HG03108 (cell line): ENCODE data around the gene XPR1.
"Not testable (repeated sequence)": the region's sequence is repeated elsewhere in the genome, so short reads cannot be mapped to it uniquely, and the experiment has no call there.

Experiments
- ATAC-seq: cut with Tn5 transposase; IDR thresholded peaks from one replicate; pipeline ENCODE4 v1.9.1; 2021; ENCODE audit warnings: moderate library complexity; ENCODE audit not compliant: unreplicated experiment

The XPR1 gene

DNA sequence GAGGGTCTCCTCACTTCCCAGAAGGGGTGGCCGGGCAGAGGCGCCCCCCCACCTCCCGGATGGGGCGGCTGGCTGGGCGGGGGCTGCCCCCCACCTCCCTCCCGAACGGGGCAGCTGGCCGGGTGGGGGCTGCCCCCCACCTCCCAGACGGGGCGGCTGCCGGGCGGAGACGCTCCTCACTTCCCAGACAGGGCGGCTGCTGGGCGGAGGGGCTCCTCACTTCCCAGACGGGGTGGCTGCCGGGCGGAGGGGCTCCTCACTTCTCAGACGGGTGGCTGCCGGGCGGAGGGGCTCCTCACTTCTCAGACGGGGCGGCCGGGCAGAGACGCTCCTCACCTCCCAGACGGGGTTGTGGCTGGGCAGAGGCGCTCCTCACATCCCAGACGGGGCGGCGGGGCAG lies 78.9 kb downstream of the XPR1 start:
- ATAC-seq = not testable (repeated sequence)

DNA sequence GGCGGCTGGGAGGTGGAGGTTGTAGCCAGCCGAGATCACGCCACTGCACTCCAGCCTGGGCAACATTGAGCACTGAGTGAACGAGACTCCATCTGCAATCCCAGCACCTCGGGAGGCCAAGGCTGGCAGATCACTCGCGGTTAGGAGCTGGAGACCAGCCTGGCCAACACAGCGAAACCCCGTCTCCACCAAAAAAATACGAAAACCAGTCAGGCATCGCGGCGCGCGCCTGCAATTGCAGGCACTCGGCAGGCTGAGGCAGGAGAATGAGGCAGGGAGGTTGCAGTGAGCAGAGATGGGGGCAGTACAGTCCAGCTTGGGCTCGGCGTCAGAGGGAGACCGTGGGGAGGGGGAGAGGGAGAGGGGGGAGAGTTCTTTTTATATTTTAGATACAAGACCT lies 79.4 kb downstream of the XPR1 start:
- not testable (repeated sequence) for ATAC-seq

DNA sequence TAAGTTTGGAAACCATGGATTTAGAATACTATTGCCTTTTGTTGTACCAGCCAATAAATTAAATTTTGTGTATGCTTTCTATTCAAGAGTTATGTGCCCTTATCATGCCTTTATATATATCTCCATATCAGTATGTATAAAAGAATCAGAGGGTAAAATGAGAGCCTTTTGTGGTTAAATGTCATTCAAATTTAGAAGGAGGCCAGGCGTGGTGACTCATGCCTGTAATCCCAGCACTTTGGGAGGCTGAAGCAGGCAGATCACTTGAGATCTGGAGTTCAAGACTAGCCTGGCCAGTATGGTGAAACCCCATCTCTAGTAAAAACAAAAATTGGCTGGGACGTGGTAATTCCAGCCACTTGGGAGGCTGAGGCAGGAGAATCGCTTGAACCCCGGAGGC lies 88.9 kb downstream of the XPR1 start:
- ATAC-seq = no peak

DNA sequence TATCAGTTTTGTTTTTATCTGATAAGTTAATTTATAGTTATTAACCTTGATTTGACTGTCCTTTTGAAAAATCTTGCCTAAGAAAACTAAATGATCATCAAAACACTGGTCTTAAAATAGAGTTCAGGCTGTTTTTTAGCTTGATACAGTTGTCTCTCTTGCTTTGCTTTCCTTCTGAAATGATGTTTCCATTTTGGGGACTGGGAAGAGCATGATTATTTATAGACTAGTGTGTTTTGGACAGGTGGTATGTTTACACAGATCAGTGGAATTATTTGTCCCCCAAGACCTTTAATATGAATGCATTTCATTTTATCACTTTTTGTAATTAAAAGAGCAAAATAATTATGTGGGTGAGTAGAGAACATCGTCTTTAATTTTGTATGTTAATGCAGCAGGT lies 90.8 kb downstream of the XPR1 start:
- ATAC-seq = no peak

DNA sequence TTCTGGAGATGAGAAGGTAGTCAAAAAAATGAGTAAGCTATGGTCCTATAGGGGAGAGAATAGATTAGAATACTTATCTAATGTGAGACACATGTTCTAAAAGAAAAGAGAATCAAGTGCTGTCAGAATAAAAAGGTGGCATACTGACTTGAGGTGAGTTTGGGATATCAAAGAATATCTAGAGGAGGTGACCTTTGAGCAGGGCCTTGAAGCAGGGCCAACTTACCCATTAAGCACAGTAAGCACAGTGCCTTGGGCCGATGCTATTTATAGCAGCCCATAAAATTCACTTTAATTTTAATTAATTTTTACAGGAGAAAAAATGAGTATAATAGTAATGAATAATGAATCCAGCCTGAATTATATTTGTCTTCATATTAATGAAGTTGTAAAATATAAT lies 92.2 kb downstream of the XPR1 start:
- no peak for ATAC-seq

DNA sequence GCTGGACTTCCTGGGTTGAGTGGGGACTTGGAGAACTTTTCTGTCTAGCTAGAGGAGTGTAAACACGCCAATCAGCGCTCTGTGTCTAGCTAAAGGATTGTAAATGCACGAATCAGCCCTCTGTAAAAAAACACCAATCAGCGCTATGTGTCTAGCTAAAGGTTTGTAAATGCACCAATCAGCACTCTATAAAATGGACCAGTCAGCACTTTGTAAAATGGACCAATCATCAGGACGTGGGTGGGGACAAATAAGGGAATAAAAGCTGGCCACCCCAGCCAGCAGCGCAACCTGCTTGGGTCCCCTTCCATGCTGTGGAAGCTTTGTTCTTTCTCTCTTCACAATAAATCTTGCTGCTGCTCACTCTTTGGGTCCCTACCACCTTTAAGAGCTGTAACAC lies 94.2 kb downstream of the XPR1 start:
- ATAC-seq = not testable (repeated sequence)

DNA sequence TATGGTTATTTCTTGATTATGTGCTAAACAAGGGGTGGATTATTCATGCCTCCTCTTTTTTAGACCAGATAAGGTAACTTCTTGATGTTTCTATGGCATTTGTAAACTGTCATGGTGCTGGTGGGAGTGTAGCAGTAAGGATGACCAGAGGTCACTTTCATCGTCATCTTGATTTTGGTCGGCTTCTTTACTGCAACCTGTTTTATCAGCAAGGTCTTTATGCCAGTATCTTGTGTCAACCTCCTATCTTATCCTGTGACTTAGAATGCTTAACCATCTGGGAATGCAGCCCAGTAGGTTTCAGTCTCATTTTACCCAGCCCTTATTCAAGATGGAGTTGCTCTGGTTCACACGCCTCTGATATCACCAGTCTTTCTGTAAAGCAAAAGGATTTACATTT lies 95.9 kb downstream of the XPR1 start:
- ATAC-seq = not testable (repeated sequence)

DNA sequence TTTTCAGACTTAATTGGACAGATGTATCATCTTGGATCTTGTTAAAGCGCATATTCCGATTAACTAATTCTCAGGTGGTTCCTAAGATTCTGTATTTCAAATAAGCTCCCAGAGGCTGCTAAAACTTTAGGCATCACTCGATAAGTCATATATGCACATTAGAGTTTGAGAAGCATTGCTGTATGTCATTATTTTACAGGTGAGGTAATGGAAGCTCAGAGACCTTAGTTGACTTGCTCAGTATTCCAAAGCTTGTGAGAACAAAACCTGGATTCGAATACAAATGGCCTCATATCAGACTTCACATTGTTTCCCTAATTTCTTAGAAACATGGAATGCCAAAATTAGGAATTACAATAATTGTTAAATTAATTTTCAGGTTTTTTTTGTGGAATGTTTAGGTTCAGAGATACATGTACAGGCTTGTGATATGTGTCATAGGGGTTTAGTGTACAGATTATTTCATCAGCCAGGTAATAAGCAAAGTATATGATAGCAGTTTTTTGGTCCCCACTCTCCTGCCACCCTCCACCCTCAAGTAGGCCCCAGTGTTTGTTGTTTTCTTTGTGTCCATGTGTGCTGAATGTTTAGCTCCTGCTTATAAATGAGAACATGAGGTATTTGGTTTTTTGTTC lies 96.8 kb downstream of the XPR1 start:
- no peak for ATAC-seq

DNA sequence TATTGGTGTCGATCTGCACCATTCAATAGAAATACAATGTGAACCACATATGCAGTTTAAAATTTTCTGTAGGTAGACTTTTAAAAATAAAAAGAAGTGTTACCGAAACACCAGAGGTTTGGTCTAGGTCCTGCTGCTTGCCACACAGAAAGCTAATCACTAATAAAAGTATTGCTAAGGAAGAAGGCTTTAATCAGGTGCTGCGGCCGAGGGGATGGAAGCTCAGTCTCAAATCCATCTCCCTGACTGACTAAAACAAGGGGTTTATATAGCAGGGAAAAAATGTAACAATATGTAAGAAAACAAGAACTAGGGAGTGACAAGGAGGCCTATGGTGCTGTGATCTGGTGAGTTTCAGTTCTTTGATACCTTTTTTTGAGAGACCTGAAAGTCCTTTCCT lies 99.3 kb downstream of the XPR1 start:
- no peak for ATAC-seq

DNA sequence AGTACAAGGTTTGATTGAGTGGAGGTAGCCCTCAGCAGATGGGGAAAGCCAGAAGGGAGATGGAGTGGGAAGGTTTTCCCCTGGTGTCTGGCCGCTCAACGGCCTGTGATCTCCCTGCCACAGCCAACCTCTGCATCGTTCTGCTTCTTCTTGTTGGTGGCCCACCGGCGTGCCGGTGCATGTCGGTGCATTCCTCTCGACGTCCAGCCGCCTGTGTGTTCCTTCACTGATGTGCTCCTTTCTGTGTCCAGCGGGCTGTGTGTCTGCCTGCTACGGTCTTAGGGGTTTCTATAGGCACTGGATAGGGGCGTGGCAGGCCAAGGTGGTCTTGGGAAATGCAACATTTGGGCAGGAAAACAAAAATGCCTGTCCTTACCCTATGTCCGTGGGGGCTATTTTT lies 101.0 kb downstream of the XPR1 start:
- ATAC-seq = no peak

DNA sequence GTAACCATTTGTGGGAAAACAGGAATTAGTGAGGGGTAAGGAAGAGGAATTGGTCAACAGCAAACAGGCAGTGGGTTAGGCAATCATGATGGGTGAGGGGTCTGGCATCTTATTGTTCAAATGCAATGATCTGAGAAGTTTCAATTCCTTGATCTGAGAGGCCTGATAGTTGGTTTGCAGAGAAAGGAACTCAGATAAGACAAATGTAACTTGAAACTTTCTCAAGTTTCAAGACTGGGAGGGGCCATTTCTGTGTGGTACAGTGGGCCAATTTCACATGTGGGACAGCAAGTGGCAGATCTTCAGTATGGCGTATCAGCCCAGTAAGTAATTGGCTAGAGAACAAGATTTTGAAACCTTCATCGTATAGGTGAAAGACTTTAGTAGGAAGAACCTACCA lies 102.5 kb downstream of the XPR1 start:
- ATAC-seq = no peak

DNA sequence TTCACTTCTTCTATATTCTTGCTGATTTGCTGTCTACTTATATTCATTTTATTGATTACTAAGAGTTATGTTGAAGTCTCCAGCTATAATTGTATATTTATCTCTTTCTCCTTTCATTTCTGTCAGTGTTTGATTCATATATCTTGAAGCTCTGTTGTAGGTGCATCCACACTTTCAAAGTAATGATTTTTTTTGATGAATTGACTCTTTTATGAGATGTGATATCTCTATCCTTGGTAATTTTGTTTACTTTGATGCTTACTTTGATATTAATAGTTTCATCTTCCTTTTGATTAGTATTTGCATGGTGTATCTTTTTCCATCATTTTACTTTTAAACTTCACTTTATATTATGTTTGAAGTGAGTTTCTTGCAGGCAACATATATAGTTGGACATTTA lies 110.8 kb downstream of the XPR1 start:
- no peak for ATAC-seq

DNA sequence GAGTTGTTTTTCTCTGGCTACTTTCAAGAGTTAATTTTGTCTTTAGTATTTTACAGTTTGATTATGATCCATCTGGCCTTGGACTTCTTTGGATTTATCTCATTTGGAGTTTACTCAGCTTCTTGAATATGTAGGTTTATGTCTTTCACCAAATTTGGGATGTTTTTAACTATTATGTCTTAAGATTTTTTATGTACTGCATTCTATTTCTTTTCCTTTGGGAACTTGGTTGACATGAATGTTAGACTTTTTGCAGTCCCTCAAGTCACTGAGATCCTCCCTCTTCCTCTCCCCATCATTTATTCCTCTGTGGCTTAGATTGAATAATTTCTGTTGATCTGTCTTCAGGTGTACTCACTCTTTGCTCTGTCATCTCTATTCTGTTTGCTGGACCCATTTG lies 112.0 kb downstream of the XPR1 start:
- no peak for ATAC-seq

DNA sequence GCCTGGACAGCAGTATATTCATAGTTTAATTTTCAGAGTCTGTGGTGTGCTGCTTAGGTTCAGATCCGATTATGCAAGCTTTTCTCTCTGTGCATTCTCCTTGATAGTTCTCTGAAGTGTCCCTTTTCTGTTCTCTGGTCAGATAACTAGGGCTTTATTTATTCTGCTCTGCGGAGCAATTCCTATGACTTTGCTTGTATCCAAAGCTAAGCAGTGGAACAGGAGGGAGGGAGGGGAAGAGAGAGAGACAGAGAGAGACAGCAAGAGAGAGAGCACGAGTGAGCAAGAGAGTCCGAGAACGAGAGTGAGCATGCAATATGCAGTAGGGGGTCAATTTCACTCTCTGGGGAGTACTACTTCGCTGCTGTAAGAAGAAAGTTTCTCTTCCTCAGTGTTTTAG lies 113.3 kb downstream of the XPR1 start:
- no peak for ATAC-seq

DNA sequence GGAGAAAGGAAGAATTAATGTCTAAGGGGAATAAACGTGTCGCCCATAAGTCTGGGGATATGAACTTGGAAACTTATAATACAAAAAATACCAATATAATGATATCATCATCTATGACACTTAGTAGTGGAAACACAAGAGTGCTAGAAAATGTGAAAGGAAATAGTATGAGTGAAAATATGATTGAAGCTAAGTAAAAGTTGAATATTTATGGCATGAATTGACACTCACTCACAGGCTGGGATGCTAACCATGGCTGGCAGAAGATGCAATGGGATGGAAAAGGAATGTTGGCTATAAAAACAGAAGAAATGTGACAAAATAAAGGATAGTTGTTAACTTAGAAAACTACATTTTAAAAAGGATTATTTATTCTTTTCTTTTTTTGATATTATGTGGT lies 120.1 kb downstream of the XPR1 start:
- no peak for ATAC-seq

DNA sequence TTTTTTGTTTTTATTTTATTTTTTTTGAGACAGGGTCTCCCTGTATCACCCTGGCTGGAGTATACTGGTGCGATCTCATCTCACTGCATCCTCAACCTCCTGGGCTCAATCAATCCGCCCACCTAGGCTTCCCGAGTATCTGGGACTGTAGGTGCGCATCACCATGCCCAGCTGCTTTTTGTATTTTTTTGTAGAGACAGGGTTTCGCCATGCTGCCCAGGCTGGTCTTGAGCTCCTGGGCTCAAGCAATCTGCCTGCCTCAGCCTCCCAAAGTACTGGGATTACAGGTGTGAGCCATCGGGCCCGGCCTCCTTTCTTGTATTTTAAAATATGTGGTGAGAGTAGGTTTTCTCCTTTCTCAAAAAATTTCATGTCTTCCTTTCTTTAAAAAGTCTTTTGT lies 122.6 kb downstream of the XPR1 start:
- no peak for ATAC-seq

DNA sequence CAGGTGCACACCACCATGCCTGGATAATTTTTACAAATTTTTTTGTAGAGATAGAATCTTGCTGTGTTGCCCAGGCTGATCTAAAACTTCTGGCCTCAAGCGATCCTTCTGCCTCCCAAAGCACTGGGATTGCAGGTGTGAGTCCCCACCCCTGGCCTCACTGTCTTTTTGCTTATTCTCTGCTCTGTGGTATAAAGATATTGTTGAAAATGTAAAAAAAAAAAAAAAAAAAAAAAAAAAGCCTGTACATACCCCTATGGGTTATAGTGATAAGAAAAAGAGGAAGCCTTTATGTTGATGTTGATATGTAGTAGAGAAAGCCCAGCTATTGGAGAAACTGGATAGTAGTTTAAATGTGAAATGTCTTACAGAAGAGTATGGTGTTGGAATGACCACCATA lies 125.8 kb downstream of the XPR1 start:
- ATAC-seq = no peak

DNA sequence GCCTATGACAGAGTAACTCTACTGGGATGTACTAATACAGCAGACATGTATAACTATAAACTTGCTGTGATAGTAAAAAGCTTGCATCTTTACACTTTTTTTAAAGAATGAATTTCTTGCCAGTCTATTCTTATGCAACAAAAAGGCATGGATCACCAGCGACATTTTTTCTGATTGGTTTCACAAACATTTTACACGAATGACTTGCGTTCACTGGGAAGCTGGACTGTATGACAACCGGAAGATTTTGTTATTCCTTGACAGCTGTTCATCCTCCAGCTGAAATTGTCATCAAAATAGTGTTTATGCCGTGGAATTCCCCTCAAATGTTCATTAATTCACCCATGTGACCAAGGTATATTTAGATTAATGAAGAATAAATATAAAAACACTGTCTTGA lies 131.0 kb downstream of the XPR1 start:
- ATAC-seq = no peak

DNA sequence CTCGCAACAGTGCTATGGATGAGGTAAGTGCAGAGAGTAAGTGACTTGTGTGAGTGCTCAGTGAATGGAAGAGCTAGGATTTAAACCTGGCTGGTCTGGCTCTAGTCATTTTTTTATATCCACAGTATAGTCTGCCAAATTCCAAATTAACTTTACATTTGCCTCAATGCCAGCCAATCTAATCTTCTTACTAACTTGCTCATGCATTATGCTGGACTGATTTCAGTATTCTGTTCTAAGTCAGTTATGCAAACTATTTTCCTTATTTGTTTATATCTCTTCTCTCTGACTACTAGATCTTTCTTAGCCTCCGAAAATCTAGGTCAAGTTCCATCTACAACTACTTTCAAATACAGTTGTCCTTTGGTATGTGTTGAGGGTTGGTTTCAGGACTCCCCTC lies 133.3 kb downstream of the XPR1 start:
- no peak for ATAC-seq

DNA sequence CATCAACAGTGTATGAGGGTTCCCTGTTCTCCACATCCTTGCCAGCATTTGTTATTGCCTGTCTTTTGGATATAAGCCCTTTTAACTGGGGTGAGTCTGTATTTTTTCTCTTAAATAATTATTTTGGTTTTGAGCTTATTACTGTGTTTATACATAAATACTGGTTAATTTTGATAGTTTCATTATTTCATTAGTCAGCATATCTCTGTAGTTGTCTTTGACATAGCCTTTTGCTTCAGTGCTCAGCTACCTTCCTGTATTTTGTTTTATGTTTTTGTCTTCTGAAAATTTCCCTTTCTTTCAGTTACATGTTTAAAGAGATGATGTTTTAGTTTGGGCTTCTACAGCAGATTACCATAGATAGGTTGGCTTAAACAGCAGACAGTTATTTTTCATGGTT lies 138.1 kb downstream of the XPR1 start:
- ATAC-seq = no peak

DNA sequence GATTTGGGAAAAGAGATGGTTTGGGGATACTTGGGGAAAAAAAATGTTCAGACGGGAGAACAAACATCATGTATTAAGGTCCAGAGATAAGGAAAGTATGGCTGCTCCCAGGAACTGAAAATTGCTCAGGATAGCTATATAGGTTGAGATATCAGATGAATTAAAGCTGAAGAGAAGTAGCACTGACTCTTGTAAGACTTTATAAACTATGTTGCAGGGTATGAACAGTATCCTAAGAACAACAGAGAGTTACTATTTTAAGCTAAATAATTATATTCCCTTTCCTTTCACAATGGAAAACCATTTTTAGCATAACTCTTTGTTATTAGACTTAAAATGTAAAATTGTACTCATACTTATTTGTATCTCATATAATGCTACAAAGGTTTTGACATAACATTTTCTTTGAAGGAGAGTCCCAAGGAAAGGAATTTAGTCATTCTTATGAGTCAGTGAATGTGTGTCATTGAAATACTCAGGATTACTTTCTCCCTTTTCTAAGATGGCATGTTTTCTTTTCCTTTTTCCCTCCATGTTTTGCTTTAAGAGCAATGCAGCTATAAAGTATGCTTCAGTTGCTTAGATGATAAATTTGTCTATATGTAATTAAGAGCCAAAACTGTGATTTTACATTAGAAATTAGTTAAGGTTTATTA lies 141.5 kb downstream of the XPR1 start:
- no peak for ATAC-seq

DNA sequence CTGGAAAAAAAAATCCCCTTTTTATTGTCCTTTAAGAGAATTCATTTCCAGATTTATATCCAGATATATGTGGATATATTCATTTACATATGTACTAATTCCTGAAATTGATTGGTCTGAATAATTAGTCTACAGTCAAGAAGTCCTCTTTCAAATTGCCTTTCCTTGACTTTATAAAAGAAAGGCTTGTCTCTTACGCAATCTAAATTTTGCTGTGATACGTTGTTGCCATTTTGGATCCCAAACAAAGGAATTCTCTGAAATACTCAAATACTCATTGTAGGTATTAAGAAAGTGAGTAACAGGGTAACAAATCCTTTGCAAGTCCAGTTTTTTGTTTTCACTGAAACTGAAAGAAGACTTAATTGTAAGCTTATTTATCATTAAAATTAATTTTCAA lies 144.0 kb downstream of the XPR1 start:
- ATAC-seq = no peak

DNA sequence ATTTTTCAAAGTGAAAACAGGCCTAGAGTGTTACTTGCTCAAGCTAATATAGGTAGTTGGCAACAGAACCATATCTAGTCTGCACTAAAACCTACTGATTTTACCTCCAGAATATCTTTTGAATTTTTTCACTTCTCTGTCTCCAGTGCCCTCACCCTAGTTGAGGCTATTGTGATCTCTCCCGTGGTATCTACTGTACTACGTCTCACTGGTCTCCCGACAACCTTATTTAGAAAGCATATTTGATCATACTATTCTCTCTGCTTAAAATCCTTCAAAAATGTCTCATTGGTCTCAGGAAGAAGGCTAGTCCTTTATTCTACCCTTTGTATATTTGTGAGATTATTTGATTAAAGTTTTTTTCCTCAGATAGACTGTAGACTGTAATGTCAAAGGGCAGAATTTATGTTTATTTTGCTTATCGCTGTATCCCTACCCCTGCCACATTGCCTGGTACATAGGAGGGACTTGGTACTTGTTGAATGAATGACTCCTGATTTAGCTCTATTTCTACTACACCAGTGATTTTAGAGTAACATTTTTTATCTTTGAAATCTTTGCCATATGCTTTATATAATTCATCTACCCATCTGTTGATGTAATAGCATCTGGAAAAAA lies 145.4 kb downstream of the XPR1 start:
- ATAC-seq = no peak
